ENCODE data around the gene PPP2R2C.

GRCh38 chr4:6371271-6371670, 101.1 kb downstream of the PPP2R2C start:
- TF ChIP-seq CTCF (IDR thresholded peaks at IDR 0.05 in 8 of 11, conservative IDR thresholded peaks at IDR 0.05 in 3 of 11) (no peak), POLR2AphosphoS5 (IDR thresholded peaks at IDR 0.05) (no peak)
